Hematopoietic multipotent progenitor cell treated with erythropoietin and hydrocortisone succinate and interleukin-3 and kit ligand, for 15 days (in vitro differentiated cells): ENCODE data around the gene INTS11.
A peak's percentile ranks its signal among the peaks of the same experiment; 100 is the strongest.
"Not testable (repeated sequence)": the region's sequence is repeated elsewhere in the genome, so short reads cannot be mapped to it uniquely, and the experiment has no call there.

Source experiments
- DNase-seq: peaks from one replicate; pipeline ENCODE4 v3.0.0-alpha.2; 2015; ENCODE audit warnings: low spot score

Gene INTS11

DNA sequence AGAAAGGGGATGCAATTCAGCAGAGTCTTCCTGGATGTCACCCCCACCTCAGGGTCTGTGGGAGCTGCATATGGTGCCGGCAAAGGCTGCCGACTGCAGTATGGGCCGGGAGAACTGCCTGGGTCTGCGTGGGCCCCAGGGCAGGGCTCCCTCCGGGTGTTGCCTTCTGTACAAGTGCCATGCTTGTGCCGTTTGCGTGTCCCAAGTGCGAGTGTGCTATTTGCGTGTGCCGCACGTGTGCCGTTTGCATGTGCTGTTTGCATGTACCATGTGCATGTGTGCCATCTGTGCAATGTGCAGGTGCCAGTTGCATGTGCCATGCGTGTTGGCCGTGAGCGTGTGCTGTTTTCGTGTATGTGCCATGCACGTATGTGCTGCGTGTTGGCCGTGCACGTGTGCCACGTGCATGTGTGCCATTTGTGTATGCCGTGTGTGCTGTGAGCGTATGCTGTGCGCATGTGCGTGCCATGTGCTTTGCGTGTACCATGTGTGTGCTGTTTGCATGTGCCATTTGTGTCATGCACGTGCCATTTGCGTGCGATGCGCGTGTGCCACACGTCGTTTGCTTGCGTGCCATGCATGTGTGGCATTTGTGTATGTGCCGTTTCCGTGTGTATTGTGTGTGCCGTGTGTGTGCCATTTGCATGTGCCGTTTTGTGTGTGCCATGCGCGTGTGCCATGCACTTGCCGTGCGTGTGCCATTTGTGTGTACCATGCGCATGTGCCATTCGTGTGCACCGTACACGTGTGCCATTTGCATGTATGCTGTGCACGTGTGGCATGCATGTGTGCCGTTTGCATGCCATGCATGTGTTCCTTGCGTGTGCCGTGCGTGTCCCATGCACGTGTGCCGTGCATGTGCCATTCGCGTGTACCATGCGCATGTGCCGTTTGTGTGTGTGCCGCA is 5.1 kb upstream of the INTS11 start:
- no peak for DNase-seq

DNA sequence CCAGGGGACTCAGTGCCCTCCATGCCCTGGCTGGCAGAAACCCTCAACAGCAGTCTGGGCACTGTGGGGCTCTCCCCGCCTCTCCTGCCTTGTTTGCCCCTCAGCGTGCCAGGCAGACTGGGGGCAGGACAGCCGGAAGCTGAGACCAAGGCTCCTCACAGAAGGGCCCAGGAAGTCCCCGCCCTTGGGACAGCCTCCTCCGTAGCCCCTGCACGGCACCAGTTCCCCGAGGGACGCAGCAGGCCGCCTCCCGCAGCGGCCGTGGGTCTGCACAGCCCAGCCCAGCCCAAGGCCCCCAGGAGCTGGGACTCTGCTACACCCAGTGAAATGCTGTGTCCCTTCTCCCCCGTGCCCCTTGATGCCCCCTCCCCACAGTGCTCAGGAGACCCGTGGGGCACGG is 3.8 kb upstream of the INTS11 start:
- DNase-seq, result no peak

DNA sequence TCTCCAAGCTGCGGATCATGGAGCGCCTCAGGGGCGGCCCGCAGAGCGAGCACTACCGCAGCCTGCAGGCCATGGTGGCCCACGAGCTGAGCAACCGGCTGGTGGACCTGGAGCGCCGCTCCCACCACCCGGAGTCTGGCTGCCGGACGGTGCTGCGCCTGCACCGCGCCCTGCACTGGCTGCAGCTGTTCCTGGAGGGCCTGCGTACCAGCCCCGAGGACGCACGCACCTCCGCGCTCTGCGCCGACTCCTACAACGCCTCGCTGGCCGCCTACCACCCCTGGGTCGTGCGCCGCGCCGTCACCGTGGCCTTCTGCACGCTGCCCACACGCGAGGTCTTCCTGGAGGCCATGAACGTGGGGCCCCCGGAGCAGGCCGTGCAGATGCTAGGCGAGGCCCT is 2.8 kb upstream of the INTS11 start:
- DNase-seq, result no peak

GRCh38 chr1:1326075-1326605 is 1.7 kb upstream of the INTS11 start:
- no peak for DNase-seq

- DNase-seq, result peak; percentile 5
These were observed 1.0 kb upstream of the INTS11 start for GRCh38 chr1:1325288-1326074.

- no peak for DNase-seq
These were observed 356 bp downstream of the INTS11 start for GRCh38 chr1:1324084-1324523.

DNA sequence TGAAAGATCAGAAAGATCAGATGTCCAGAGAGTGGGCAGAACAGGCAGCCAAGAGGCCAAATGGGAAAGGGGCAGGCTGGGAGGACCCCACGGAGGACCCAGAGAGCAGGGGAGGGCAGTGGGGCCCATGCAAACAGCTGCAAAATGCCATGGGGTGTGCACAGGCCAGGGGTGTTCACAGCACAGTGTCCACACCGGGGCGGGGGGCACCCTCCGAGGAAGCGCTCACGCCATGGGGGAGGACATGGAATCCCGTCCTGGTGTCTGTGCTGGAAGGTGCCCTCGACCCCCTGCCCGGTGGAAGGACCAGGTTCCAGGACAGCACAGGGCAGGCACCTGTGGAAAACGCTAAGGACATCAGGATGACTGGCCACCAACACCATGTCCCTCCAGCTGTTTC is 1.5 kb downstream of the INTS11 start:
- no peak for DNase-seq

DNA sequence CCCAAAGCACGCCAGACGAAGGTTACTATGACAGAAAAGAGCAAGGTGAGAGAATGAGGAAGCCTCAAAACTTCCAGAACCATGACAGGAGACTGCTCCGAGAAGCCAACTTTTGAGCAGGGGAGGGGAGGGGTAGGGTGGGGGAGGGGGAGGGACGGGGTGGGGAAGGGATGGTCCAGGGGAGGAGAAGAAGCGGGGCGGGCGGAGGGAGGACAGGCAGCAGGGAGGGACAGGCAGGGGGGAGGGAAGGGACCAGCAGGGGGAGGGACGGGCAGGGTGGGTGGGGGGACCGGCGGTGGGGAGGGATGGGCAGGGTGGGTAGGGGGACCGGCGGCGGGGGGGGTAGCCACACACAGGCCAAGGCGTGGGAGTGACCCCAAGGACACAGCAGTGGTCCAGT is 2.0 kb downstream of the INTS11 start:
- no peak for DNase-seq

DNA sequence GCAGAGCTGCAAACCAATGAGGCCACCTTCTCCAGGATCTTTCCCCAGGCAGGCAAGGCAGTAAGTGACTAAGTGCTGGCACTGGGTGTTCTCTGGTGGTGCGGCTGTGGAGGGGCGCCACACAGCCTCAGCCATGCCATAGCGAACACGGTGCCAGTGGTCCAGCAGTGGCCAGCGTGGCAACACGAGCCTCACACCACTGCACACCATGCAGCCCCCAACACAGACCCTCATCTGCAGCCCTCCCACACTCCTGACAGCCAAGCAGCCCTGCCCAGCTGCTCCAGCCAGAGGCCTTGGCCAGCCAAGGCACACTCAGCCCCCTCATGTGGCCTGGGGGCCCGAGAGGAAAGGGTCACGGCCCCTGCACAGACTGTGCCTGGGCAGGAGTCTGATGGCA is 3.0 kb downstream of the INTS11 start:
- DNase-seq, result no peak

DNA sequence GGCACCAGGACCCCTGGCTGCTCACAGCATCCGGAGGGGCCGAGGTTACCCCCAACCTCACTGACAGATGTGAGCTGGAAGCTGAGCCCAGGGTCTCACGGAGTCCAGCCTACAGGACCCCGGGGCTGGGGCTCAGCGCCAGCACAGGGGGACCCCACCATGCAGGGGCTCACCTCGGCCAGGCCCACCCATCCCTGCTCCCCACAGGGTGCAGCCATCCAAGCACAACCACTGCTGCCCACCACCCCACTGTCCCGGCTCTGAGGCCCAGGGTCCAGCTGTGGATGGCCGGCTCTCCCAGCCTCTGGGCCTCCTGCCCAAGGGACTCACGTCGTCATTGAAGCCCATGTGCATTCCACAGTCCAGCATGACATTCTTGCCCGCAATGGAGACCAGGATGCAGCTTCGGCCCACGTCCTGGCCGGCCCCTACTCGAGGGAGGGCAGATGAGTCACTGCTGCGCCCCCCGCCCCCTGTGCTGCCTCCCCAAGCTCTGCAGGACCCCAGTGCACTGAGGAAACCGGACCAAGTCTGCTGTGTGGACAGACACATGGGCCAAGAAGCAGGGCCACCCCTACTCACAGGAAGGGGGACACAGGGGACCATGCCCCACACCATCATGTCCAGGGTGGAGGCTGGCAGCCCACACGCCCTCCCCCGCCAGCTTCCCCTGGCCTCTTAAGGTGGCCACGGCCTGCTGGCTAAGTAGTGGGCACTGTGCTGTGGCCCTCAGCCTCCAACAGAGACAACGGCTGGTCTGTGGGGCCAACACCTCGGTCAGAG is 3.6 kb downstream of the INTS11 start:
- DNase-seq, result no peak

GRCh38 chr1:1319646-1319941 is 4.9 kb downstream of the INTS11 start:
- DNase-seq, result no peak

- no peak for DNase-seq
These were observed 5.4 kb downstream of the INTS11 start for GRCh38 chr1:1318777-1319645.

- peak; percentile 70 for DNase-seq
These were observed 6.3 kb downstream of the INTS11 start for GRCh38 chr1:1318131-1318652.

- no peak for DNase-seq
These were observed 7.0 kb downstream of the INTS11 start for GRCh38 chr1:1317420-1317819.

- not testable (repeated sequence) for DNase-seq
These were observed 8.3 kb downstream of the INTS11 start for GRCh38 chr1:1316199-1316598.

- no peak for DNase-seq
These were observed 9.0 kb downstream of the INTS11 start for GRCh38 chr1:1315435-1315954.

GRCh38 chr1:1314678-1315335 is 9.7 kb downstream of the INTS11 start:
- no peak for DNase-seq

GRCh38 chr1:1314237-1314586 is 10.2 kb downstream of the INTS11 start:
- DNase-seq, result no peak

DNA sequence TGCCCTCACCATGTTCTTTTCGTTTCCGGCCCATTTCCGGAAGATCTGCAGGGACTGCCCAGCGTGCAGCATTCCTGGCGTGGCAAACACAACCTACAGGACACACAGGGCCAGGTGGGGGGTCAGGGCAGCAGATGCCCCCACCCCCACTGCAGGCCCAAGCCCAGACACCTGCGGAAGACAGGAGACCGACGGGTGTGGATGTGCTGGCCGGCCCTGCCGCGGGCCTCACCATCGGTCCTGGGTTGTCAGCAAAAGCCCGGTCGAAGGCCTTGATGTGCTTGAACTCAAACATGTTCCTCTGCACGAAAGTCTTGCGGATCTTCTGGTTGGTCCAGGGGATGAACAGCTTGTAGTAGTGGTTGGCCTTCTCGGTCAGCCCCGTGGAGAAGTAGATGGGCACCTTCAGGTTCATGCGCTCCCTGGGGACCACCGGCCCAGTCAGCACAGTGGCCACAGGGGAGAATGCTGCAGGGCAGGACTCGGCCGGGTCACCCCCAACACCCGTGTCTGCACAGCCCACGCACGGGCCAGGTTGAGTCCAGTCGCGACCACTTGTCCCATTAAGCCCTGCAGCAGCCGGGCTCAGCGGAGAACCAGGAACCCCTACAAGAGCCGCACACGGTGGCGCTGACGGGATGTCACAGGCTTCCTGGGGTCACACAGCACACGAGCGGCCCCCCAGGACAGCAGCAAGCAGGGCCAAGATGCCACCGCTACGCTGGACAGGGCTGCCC is 10.8 kb downstream of the INTS11 start:
- DNase-seq, result no peak
